T follicular helper cell (primary cell): Measurements from ENCODE around the gene PNN.
"Not testable (repeated sequence)": the region's sequence is repeated elsewhere in the genome, so short reads cannot be mapped to it uniquely, and the experiment has no call there.

ENCODE experiments used
- DNase-seq: peaks from one replicate; pipeline ENCODE4 v3.0.0-alpha.2; 2020; ENCODE audit warnings: low read depth
- total RNA-seq, 2 experiments: gene quantifications; one replicate each; lab custom pipeline; 2026; lab: John Stamatoyannopoulos, UW

Gene PNN
- total RNA-seq, result 120 to 143 reads per million in 2 experiments

- DNase-seq, result peak; percentile 96
Measured at GRCh38 chr14:39174560-39175444, at the start of gene PNN. TSS of gene PNN (plus strand) at chr14:39175254. CDS start at chr14:39175280, 26 bp downstream.

DNA sequence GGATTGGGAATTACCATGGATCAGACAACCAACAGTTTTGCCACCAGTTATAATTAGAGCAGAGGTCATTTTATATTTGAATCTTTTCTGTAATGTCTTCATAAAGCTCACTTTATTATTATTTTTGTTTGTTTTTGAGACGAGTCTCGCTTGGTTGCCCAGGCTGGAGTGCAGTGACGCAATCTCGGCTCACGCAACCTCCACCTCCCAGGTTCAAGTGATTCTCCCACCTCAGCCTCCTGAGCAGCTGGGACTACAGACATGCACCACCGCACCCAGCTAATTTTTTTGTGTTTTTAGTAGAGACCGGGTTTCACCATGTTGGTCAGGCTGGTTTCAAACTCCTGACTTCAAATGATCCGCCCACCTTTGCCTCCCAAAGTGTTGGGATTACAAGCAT lies 37.2 kb upstream of the PNN start:
- DNase-seq, result not testable (repeated sequence)

GRCh38 chr14:39138440-39138839 lies 36.6 kb upstream of the PNN start:
- DNase-seq, result no peak

GRCh38 chr14:39140170-39140569 lies 34.9 kb upstream of the PNN start:
- no peak for DNase-seq

GRCh38 chr14:39141623-39142022 lies 33.4 kb upstream of the PNN start:
- DNase-seq, result not testable (repeated sequence)

- DNase-seq, result not testable (repeated sequence)
Measured at GRCh38 chr14:39143226-39143625, 31.8 kb upstream of the PNN start.

DNA sequence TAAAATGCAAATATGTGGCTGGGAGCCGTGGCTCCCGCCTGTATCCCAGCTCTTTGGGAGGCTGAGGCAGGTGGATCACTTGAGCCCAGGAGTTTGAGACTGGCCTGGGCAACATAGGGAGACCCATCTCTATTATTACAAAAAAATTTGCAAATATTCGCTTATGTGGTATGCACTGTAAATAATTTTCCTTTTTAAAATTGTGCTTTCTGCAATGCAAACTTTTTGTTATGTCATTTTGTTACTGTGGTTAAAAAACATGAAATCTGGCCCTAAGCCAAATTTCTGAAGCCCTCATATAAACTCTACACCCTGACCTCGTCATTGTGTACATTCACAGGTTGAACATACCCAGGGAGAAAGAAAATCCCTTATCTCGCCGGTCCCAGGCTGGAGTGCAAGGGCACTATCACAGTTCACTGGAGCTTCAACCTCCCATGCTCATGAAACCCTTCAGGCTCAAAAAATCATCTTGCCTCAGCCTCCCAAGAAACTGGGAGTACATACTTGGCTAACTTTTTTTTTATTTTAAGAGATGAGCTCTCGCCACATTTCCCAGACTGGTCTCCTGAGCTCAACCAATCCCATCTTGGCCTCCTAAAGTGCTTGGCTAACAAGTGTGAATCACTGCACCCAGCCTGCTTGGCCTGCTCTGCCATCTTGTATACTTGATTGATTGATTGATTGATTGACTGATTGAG lies 29.6 kb upstream of the PNN start:
- no peak for DNase-seq

DNA sequence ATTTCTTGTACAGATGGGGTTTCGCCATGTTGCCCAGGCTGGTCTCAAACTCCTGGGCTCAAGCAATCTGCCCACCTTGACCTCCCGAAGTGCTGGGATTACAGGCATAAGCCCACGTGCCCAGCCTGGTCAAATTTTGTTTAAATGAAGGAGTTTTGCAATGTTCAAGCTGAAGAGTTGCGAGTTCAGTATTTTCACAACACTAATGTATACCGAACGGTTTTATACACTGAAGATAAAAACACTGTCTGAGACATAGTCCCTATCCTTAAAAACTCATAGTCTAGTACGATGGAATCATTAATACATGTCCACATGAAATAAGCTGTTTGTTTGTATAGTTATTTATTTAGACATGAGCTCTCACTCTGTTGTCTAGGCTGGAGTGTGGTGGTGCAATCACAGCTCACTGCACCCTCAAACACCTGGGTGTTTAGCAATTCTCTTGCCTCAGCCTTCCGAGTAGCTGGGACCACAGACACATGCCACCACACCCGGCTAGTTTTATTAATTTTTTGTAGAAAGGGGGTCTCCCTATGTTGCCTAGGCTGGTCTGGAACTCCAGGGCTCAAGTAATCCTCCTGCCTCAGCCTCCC lies 20.4 kb upstream of the PNN start:
- DNase-seq, result no peak

- no peak for DNase-seq
Measured at GRCh38 chr14:39157491-39157890, 17.6 kb upstream of the PNN start.

DNA sequence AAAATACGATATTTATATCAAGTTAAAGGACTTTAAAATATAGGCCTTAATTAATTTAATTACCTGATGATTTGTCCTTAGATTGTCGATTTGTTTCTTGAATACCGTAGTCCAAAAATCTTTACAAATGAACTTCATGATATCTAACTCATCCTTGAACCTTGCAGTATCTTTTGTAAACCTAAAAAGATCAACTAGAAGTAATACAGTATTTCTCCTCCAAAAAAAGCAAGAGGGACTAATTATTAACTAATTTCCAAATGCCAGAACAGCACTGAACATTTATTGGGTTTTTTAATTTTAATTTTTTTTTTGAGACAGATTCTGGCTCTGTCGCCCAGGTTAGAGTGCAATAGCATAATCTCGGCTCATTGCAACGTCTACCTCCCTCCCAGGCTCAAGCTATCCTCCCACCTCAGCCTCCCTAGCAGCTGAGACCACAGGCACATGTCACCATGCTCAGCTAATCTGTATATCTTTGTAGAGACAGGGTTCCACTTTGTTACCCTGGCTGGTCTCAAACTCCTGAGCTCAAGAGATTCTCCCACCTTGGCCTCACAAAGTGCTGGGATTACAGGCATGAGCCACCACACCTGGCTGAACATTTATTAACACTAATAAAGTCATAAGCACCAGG lies 16.7 kb upstream of the PNN start:
- no peak for DNase-seq

DNA sequence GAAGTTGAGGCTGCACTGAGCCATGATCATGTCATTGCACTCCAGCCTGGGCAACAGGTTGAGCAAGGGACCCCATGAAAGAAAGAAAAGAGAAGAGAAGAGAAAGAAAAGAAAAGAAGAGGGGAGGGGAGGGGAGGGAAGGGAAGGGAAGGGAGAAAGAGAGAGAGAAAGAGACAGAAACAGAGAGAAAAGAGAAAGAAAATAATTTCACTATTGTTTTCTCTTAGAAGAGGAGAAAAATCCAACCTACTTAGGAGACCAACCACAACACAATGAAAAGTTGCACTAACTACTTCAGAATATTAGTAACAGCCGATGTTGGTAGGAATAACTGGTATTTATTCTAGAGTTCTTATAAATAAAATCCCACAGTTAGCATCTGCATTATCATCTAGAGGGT lies 14.6 kb upstream of the PNN start:
- no peak for DNase-seq

DNA sequence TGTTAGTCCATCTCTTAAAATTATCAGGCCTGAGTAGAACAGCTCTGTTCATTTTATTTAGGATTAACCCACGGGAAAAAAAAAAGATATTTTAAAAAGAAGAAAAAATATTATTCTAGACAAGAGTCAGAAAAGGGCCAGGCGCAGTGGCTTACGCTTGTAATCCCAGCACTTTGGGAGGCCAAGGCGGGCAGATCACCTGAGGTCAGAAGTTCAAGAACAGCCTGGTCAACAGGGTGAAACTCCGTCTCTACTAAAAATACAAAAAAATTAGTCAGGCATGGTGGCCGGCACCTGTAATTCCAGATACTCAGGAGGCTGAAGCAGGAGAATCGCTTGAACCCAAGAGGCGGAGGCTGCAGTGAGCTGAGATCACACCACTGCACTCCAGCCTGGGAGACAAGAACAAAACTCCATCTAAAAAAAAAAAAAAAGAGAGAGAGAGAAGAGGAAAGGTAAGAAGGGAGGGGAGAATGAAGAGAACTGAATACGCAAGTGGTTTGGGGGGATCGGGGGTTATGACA lies 7.2 kb upstream of the PNN start:
- not testable (repeated sequence) for DNase-seq

DNA sequence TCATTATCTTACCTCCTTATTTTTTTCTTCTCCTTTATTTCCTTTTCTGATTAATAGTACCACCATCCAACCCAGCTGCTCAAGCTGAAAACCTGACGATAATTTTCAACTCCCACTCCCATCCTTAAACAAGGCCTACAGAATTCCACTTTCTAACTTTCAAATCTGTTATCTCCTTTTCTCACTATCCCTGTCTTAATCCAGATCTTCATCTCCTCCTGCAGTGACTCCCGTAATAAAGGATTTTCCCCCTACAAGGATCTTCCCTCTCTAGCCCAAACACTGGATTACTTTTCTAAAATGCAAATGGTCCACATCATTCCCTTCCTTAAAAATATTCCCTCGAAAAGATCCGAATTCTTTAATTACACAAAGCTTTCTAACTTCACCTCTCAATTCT lies 6.5 kb upstream of the PNN start:
- no peak for DNase-seq

GRCh38 chr14:39169541-39169900 lies 5.5 kb upstream of the PNN start:
- DNase-seq, result no peak

DNA sequence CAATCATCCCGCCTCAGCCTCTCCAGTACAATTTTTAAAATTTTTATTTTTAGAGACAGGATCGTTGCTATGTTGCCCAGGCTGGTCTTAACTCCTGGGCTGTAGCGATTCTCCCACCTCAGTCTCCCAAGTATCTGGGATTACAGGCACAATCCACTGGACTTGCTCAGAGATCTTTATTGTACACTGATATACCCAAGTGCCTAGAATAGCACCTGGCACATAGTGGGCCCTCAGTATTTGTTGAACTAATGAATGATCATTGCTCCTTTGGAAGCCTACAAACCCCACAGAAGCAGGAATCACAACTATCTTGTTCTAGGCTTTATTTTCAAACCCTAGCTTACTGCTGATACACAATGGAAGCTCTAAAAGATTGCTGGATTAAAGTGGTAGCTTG lies 1.9 kb upstream of the PNN start:
- DNase-seq, result no peak

DNA sequence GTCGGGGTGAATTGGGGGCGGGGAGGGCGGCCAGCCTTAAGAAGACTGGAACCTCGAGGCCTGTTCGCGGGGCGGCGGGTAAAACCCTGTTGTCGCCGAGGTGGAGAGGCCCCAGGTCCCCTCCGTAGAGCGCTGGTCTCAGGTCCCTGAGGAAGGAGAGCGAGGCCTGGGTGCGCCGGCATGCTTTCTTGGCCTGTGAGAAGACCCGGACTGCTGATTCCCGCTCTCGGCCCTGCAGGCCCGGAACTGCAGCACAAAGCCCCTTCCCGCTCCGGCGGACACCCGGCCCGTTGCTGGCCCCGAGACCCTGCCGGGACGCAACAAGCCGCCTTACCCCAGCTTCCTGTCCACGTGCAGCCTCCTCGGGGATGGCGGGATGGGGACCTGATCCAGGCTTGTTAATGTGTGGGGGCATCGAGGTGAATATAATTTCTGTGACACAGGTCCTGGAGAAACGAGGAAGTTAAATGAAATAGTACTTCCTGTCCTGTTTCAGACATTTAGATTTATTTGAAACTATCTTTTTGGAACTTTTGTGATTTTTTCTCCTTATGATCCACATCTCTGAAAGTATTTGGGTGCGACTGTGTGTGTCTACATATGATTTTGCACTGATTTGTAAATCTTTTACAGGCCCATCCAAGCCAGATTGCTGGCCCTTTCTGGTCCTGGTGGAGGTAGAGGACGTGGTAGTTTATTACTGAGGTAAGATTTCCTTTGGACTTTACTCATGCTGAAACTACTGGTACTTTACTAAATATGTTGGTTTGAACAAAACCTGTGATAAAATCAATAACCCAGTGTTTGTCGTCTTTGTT lies 600 bp downstream of the PNN start:
- DNase-seq, result no peak

- no peak for DNase-seq
Measured at GRCh38 chr14:39176263-39177167, 1.5 kb downstream of the PNN start.

GRCh38 chr14:39177168-39177545 lies 2.1 kb downstream of the PNN start:
- DNase-seq, result no peak

DNA sequence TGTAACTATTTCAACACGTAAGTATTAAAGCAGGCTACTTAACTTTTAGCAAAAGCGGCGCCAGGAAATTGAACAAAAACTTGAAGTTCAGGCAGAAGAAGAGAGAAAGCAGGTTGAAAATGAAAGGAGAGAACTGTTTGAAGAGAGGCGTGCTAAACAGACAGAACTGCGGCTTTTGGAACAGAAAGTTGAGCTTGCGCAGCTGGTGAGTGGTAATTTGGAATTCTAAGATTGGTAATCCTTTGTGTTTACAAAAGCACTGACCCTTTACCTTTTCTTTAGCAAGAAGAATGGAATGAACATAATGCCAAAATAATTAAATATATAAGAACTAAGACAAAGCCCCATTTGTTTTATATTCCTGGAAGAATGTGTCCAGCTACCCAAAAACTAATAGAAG lies 4.0 kb downstream of the PNN start:
- DNase-seq, result no peak

DNA sequence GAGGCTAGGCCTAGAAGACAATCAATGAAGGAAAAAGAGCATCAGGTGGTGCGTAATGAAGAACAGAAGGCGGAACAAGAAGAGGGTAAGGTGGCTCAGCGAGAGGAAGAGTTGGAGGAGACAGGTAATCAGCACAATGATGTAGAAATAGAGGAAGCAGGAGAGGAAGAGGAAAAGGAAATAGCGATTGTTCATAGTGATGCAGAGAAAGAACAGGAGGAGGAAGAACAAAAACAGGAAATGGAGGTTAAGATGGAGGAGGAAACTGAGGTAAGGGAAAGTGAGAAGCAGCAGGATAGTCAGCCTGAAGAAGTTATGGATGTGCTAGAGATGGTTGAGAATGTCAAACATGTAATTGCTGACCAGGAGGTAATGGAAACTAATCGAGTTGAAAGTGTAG lies 5.5 kb downstream of the PNN start:
- no peak for DNase-seq
